ENCODE data around the gene DLL1. TPM values are rescaled to one million over a fixed set of nuclear protein-coding genes. Genes with fewer than 3 reads are reported as not detected.

The DLL1 gene, protein sequence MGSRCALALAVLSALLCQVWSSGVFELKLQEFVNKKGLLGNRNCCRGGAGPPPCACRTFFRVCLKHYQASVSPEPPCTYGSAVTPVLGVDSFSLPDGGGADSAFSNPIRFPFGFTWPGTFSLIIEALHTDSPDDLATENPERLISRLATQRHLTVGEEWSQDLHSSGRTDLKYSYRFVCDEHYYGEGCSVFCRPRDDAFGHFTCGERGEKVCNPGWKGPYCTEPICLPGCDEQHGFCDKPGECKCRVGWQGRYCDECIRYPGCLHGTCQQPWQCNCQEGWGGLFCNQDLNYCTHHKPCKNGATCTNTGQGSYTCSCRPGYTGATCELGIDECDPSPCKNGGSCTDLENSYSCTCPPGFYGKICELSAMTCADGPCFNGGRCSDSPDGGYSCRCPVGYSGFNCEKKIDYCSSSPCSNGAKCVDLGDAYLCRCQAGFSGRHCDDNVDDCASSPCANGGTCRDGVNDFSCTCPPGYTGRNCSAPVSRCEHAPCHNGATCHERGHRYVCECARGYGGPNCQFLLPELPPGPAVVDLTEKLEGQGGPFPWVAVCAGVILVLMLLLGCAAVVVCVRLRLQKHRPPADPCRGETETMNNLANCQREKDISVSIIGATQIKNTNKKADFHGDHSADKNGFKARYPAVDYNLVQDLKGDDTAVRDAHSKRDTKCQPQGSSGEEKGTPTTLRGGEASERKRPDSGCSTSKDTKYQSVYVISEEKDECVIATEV
- 0.15 and 0.17 TPM in 2 replicates for total RNA-seq

DNA sequence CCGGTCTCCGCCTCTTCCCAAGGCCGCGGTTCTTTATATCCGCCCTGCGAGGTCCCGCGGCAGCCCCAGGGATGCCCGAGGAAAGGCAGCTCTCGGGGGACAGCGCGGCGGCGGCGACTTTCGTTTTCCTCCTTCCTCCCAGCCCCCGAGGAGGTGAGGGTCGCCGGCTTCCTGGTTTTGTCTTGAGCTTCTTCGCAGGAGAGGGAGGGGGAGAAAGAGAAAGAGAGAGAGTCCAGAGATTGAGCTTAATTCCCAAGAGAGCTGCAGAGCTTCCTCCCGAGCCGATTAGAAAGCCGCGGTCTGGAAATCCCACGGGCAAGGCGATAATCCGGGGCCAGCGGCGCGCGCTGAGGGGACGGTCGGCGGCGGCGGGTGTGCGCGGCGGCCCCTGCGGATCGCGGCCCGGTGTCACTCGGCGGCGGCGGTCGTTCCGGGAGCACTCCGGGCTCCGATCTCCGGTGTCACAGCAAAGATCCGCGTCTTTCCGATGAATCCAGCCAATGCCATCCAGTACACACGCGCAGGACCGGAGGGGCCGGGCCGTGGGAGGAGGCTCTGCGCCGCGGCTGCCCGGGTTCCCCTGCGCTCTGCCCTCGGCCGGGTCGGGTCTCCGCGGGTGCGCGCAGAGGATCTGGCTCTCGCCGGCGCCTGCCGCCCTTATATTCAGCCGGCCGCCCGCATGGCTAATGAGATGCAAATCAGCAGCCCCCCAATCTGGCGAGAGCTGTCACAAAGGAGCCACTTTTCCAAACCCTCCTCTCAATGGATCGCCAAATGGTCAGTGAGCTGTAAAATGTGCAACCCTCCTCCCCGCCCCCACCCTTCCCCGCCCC is at the start of gene DLL1:
Gene DLL1 (minus strand): TSS at position 783 of the 833 bp plus-strand sequence. CDS start 939 bp downstream, outside the sequence.

DNA sequence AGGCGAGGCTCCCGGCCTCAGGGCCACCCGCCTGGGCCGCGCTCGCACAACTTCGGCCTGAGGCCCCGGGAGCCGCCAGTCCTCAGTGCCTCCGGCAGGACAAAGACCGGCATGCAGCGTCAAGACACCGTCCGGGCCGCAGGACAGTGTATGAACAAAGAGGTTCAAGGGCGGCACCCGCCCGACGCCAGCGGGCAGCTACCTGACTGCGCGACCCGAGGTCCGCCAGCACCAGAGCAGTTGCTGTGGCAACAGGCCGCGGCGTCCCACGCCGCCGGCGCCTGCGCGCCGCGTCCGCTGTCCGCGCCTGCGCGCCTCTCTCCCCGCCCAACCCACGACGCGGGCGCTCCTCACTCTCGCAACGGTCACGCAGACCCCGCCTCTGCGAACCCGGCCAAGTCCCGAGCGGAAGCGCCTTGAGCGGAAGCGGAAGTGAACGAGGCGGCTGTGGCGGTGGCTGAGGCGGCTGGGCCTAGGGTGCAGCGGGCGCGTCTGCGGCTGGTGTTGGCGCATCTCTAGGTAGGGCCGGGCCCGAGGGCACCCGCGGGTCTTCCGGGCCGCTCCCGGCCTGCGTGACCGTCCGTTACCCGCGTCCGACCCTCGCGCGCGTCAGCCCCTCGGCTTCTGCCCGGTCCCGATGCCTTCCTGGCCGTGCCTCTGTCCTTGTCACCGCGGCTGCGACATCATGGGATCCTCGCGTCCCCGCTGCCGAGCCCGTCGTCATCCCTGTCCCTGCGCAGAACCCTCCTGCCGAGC is 15.6 kb upstream of the DLL1 start, which contains the start of gene FAM120B:
Gene FAM120B (plus strand): TSS at position 435 of the 756 bp plus-strand sequence. CDS start 10,633 bp downstream, outside the sequence.

Other genes with a start within 250 kb of the DLL1 start
- 8.4 and 10.4 TPM in 2 replicates for gene FAM120B, start 15.7 kb upstream of the DLL1 start, total RNA-seq

Measured in bronchus fibroblast of lung (primary cell).